ENCODE results near the gene TRMT10C.
A peak's percentile ranks its signal among the peaks of the same experiment; 100 is the strongest.

Gene TRMT10C

DNA sequence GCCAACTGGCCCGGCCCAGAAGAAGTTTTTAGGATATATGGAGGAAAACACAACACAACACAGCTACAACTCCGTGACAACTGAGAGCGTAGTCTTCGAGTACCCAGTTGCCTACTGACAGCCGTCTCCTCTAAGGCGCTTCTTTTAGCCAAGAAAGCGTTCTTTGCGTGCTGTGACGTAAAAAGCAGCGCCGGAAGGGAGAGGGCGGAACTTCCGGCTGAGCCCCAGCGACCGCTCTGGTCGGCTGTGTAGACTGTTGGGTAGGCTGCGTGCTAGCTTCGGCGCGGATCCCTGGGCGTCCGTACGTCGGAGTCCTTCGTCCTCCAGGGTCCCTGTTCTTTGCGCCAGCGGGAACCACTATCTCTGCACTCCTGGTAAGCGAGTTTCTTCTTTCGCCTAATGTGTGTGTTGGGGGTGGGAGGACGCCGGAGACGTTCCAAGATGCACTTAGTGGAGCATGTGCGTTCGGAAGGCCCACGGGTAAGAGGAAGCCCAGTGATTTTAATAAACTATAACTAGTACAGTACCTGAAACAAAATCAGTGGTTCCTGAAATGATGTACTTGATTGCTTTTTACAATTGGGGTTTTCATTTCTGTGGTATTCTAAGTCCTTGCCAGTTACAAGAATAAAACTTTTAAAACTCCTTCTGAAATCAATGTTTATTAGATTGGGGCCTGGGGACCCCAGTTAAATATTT is at the start of gene TRMT10C:
TSS of gene TRMT10C (plus strand) at position 239 of the 699 bp plus-strand sequence. CDS start 2,914 bp downstream, outside the sequence.
- peak; percentile 77 for DNase-seq (ENCODE audit: low read depth)
- peak within 1 kb of the TSS; percentile 84 for H3K4me3 ChIP-seq (ENCODE audit: low read length)
- TF ChIP-seq CTCF (conservative IDR thresholded peaks at IDR 0.05; ENCODE audit: low read depth, low read length): no peak

DNA sequence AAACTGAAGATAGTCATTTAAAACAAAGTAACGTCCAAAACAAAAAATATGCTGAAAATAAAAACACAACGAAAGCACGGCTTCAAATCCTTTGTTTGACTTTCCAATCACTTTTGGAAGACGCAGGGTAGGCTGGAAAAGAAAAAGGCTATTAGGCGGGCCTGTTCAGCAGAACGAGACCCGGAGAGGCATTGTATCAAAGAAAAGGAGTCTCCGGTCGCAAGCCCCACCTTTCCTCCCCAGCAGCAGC is 49.3 kb upstream of the TRMT10C start:
- no peak for DNase-seq (ENCODE audit: low read depth)
- peak overlapping the region; percentile 88 for H3K4me3 ChIP-seq (ENCODE audit: low read length)
- TF ChIP-seq CTCF (conservative IDR thresholded peaks at IDR 0.05; ENCODE audit: low read depth, low read length): no peak

DNA sequence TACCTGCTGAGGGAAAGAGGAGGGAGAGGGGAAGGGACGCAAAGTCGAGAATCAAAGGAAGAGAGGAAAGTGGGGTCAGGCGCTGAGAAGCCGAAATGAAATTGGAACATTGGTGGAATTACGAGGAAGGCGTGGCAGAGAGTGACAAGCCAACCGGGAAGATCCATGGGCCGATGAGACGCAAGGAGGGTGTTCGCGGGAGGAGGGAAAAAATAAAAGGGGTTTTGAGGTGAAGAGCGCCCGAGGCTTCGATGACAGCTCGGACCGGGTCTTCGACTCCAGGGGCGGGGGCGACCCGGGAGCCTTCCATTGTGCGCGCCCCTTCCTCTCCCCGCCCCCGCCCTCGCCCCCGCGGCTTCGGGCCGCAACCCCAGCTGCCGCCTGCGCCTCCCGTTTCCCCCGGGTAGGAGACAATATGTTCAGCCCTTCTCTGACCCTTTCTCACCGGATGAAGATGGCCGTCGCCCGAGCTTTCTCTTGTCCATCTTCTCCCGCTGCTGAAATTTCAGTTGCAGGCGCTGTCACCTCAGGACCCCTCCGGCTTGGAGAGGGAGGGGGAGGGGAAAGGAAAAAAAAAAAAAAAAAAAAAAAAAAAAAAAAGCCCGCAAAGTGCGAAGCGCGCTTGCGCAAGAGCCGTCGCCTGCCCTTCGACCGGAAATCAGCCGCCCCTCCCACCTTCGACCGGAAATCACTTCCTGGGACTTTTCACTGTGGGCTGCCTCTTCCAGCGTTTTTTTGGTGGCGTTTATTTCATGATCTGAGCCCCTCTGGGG is 48.8 kb upstream of the TRMT10C start, which contains the start of gene SENP7:
TSS of gene SENP7 (minus strand) at position 567 of the 773 bp plus-strand sequence. CDS start at position 485, 82 bp downstream.
- TF ChIP-seq CTCF (conservative IDR thresholded peaks at IDR 0.05; ENCODE audit: low read depth, low read length): no peak

GRCh38 chr3:101513419-101513986 is 48.2 kb upstream of the TRMT10C start:
- peak overlapping the region; percentile 88 for H3K4me3 ChIP-seq (ENCODE audit: low read length)
- no peak for DNase-seq (ENCODE audit: low read depth)
- no peak for TF ChIP-seq CTCF (conservative IDR thresholded peaks at IDR 0.05; ENCODE audit: low read depth, low read length)

More for the DNA sequence above, 48.8 kb upstream of the TRMT10C start, which contains the start of gene SENP7:
- no peak for DNase-seq (ENCODE audit: low read depth)
- H3K4me3 ChIP-seq (ENCODE audit: low read length): peak within 1 kb of the TSS; percentile 88

- DNase-seq (ENCODE audit: low read depth): no peak
- H3K4me3 ChIP-seq (ENCODE audit: low read length): no peak overlapping the region
- TF ChIP-seq CTCF (conservative IDR thresholded peaks at IDR 0.05; ENCODE audit: low read depth, low read length): no peak
Observed at GRCh38 chr3:101518421-101518871, 43.2 kb upstream of the TRMT10C start.

GRCh38 chr3:101519685-101520365 is 41.8 kb upstream of the TRMT10C start:
- DNase-seq (ENCODE audit: low read depth): no peak
- no peak for TF ChIP-seq CTCF (conservative IDR thresholded peaks at IDR 0.05; ENCODE audit: low read depth, low read length)
- no peak overlapping the region for H3K4me3 ChIP-seq (ENCODE audit: low read length)

All from retinal pigment epithelial cell (primary cell).